Psoas muscle (tissue), 8 donors: Measurements from ENCODE around the gene LDHD. TPM values are rescaled to one million over a fixed set of nuclear protein-coding genes. Genes with fewer than 3 reads are reported as not detected.
A peak's percentile ranks its signal among the peaks of the same experiment; 100 is the strongest.

Experiments
- ATAC-seq, 4 donors: fragments of 200-7000 bp; cut with Tn5 transposase; one replicate each; pipeline ENCODE4 v1.9.1; 2020; ENCODE audit warnings: moderate library complexity in 3 of 4, mild to moderate bottlenecking in 2 of 4
- DNase-seq, 2 donors: peaks; one replicate each; pipeline ENCODE4 v3.0.0-alpha.2; 2020
- H3K27ac ChIP-seq: fragments of 200-600 bp; one replicate; pipeline ENCODE4 v1.8.0; 2022
- H3K27me3 ChIP-seq, 3 donors: fragments of 200-600 bp in 1 of 3; one replicate each; pipeline versions ENCODE4 v1.6.1 to v1.8.0; 2013 to 2022; ENCODE audit warnings: low read length in 2 of 3, mild to moderate bottlenecking in 2 of 3, moderate library complexity in 1 of 3; ENCODE audit not compliant: insufficient read depth in 3 of 3
- H3K36me3 ChIP-seq, 2 donors: fragments of 200-600 bp in 1 of 2; one replicate each; pipeline versions ENCODE4 v1.6.1 to v1.8.0; 2013 to 2022; ENCODE audit warnings: low read depth in 1 of 2, mild to moderate bottlenecking in 1 of 2, moderate library complexity in 1 of 2; ENCODE audit not compliant: insufficient read depth in 1 of 2
- H3K4me1 ChIP-seq: fragments of 200-600 bp; one replicate; pipeline ENCODE4 v1.8.0; 2022
- H3K4me3 ChIP-seq: fragments of 200-600 bp; one replicate; pipeline ENCODE4 v1.8.0; 2022; ENCODE audit warnings: mild to moderate bottlenecking
- H3K9me3 ChIP-seq: fragments of 200-600 bp; one replicate; pipeline ENCODE4 v1.8.0; 2022
- CTCF ChIP-seq: fragments of 200-600 bp; IDR thresholded peaks from one replicate; pipeline ENCODE4 v1.8.0; 2022; ENCODE audit warnings: antibody characterized with exemption
- WGBS, 3 donors: extraction: QIAGEN DNeasy Blood & Tissue Kit; methylation state at CpG; one replicate each; pipeline versions ENCODE4 v1.1.6 to v1.1.7; 2013; 5-methylcytosine and 5-hydroxymethylcytosine counted together
- intact Hi-C, 2 donors: fragments of 100-400 bp; cut with DNase I; formaldehyde crosslinking; loops; one replicate each; pipeline versions ENCODE4 v1.11.0 to v1.14.2; 2022
- long read RNA-seq, 2 donors: library from polyadenylated mRNA; unstranded; transcript quantifications; one replicate each; pipeline ENCODE4 v2.0.0, GENCODE V29; 2021
- polyA plus RNA-seq, 3 donors: library from polyadenylated mRNA; stranded (reverse); fragments of 200-250 nt; gene quantifications; one replicate each; pipeline ENCODE4 v1.2.3, GENCODE V29; 2013
- total RNA-seq, 4 donors: library from RNA; stranded (reverse); fragmentation: NEBNext Ultra II Directional in 2 of 4; extraction: Animal tissue kit (Norgen Biotek cat#: 25700) in 2 of 4; gene quantifications; one replicate each; pipeline versions ENCODE4 v1.2.1 to v1.2.4, GENCODE V29; 2021 to 2023
- donor health status: healthy with polysubstance abuse.
- donor health status: DM: no; HTN: no; CAD: no; lungs with moderate emphysema.
- donor health status: Bipolar disorder and iron deficiency.
- donor health status: healthy.
- donor health status: DM: yes; HTN: yes; CAD: no.
- donor health status: DM: no; HTN: no; CAD: no.
- donor health status: DM: no; HTN: no; CAD: no.
- donor health status: DM: yes; HTN: yes; CAD: no.

Gene LDHD
- total RNA-seq (10 to 100 TPM; 26.2 to 66.6 (median 41.3) TPM), polyA plus RNA-seq (10 to 100 TPM; 20.5 to 37.5 (median 27.8) TPM)
- long read RNA-seq, donor 1, transcript LDHD-201 (11 exons, 2,067 nt): minor isoform, 12 of 84 reads
- long read RNA-seq, donor 1, transcript LDHD-202 (11 exons, 1,966 nt): major isoform, 41 of 84 reads
- long read RNA-seq, donor 1, partial matches to known transcripts: 29 of 84 reads
- long read RNA-seq, donor 1, other reads (novel, unspliced or antisense): 2 of 84 reads
- long read RNA-seq, donor 2, transcript LDHD-202 (11 exons, 1,966 nt): major isoform, 21 of 58 reads
- long read RNA-seq, donor 2, partial matches to known transcripts: 20 of 58 reads
- long read RNA-seq, donor 2, other reads (novel, unspliced or antisense): 13 of 58 reads

- peaks cover 0 to 22% of the 10 kb centered on the region in 2 donors for H3K36me3 ChIP-seq
- peak; percentile 98 to 99 (median 98) for ATAC-seq
- TF ChIP-seq CTCF: no peak
- peaks cover 40% of the 10 kb centered on the region for H3K4me1 ChIP-seq
- peaks cover under 1% of the 10 kb centered on the region for H3K9me3 ChIP-seq
- peak within 1 kb of the TSS; percentile 84 for H3K27ac ChIP-seq
- H3K4me3 ChIP-seq: peak within 1 kb of the TSS; percentile 77
- no peaks in the 10 kb centered on the region for H3K27me3 ChIP-seq
- DNase-seq: peak; percentile 85 to 94
- 20 to 41% (median 32%) methylated on average over 15 of the region's 15 CpGs for WGBS, 3 donors
- intact Hi-C loops: no loop called here
These were observed at the start of gene LDHD for GRCh38 chr16:75116081-75116910. Gene LDHD (minus strand): TSS chr16:75116780. CDS start chr16:75116720, 60 bp downstream.

DNA sequence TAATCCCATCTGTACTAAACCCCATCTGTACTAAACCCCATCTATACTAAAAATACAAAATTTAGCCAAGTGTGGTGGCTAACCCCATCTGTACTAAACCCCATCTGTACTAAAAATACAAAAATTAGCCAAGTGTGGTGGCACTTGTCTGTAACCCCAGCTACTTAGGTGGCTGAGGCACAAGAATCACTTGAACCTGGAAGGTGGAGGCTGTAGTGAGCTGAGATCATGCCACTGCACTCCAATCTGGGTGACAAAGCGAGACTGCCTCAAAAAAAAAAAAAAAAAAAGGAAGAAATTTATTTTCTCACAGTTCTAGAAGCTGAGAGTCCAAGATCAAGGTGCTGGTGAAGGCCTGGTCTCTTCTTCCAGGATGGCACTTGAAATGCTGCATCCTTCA is 43.8 kb upstream of the LDHD start:
- Histone ChIP-seq H3K36me3 (peaks cover 0 to 16% of the 10 kb centered on the region in 2 donors), H3K4me1 (no peaks in the 10 kb centered on the region), H3K27me3 (no peaks in the 10 kb centered on the region), H3K9me3 (no peaks in the 10 kb centered on the region), H3K27ac (no peak overlapping the region), H3K4me3 (no peak overlapping the region)
- DNase-seq: no peak
- 92 to 100% (median 96%) methylated on average over 1 of the region's 1 CpG for WGBS, 3 donors
- intact Hi-C loops: no loop called here
- TF ChIP-seq CTCF: no peak
- no peak for ATAC-seq

DNA sequence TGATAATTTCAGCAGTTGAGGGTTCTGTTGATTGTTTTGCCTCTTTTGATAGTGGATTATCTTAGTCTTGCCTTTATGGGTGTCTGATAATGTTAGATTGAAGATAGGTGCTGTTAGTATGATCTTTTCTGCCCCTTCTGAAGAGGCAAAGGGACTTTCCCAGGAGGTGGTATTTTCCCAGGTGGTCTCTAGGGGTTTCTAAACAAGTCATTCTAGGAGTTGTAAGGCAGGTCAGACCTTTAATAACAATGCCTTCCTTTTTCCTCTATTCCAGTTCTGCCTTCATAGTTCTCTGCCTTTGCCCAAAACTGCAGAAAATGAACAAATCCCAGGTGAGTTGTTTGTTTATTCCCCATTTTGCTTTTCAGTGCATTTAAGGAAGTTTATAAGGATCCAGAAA is 36.1 kb upstream of the LDHD start:
- no peaks in the 10 kb centered on the region for H3K27me3 ChIP-seq
- ATAC-seq: no peak
- peaks cover 7 to 40% of the 10 kb centered on the region in 2 donors for H3K36me3 ChIP-seq
- no peak overlapping the region for H3K27ac ChIP-seq
- H3K4me1 ChIP-seq: peaks cover 10% of the 10 kb centered on the region
- no peak for TF ChIP-seq CTCF
- intact Hi-C loops: no loop called here
- H3K4me3 ChIP-seq: no peak overlapping the region
- DNase-seq: no peak
- H3K9me3 ChIP-seq: peaks cover 18% of the 10 kb centered on the region

- H3K27me3 ChIP-seq: no peaks in the 10 kb centered on the region
- TF ChIP-seq CTCF: no peak
- WGBS, 3 donors: 49 to 76% (median 49%) methylated on average over 2 of the region's 2 CpGs
- no peak for ATAC-seq
- no peak overlapping the region for H3K4me3 ChIP-seq
- H3K9me3 ChIP-seq: peaks cover 18% of the 10 kb centered on the region
- intact Hi-C loops: no loop called here
- DNase-seq: no peak
- peaks cover 7 to 38% of the 10 kb centered on the region in 2 donors for H3K36me3 ChIP-seq
- H3K27ac ChIP-seq: no peak overlapping the region
- H3K4me1 ChIP-seq: peaks cover 11% of the 10 kb centered on the region
These were observed 35.2 kb upstream of the LDHD start for GRCh38 chr16:75151798-75152197.
